Measurements from ENCODE around the gene EFHC2.
"Not testable (repeated sequence)": the region's sequence is repeated elsewhere in the genome, so short reads cannot be mapped to it uniquely, and the experiment has no call there.

Gene EFHC2

GRCh38 chrX:44291468-44292092 is 51.9 kb downstream of the EFHC2 start:
- no peak for DNase-seq (ENCODE audit: low spot score)

GRCh38 chrX:44290718-44291117 is 52.8 kb downstream of the EFHC2 start:
- DNase-seq (ENCODE audit: low spot score): no peak

GRCh38 chrX:44282753-44283152 is 60.7 kb downstream of the EFHC2 start:
- no peak for DNase-seq (ENCODE audit: low spot score)

GRCh38 chrX:44280116-44280515 is 63.4 kb downstream of the EFHC2 start:
- no peak for DNase-seq (ENCODE audit: low spot score)

GRCh38 chrX:44274096-44274495 is 69.4 kb downstream of the EFHC2 start:
- DNase-seq (ENCODE audit: low spot score): no peak

- DNase-seq (ENCODE audit: low spot score): no peak
Observed at GRCh38 chrX:44267861-44268260, 75.6 kb downstream of the EFHC2 start.

- DNase-seq (ENCODE audit: low spot score): no peak
Observed at GRCh38 chrX:44267116-44267515, 76.4 kb downstream of the EFHC2 start.

- no peak for DNase-seq (ENCODE audit: low spot score)
Observed at GRCh38 chrX:44265559-44265958, 77.9 kb downstream of the EFHC2 start.

- no peak for DNase-seq (ENCODE audit: low spot score)
Observed at GRCh38 chrX:44264936-44265335, 78.5 kb downstream of the EFHC2 start.

- DNase-seq (ENCODE audit: low spot score): no peak
Observed at GRCh38 chrX:44261286-44261685, 82.2 kb downstream of the EFHC2 start.

GRCh38 chrX:44260609-44261008 is 82.9 kb downstream of the EFHC2 start:
- DNase-seq (ENCODE audit: low spot score): no peak

GRCh38 chrX:44255742-44256141 is 87.7 kb downstream of the EFHC2 start:
- not testable (repeated sequence) for DNase-seq (ENCODE audit: low spot score)

- DNase-seq (ENCODE audit: low spot score): no peak
Observed at GRCh38 chrX:44253575-44253942, 89.9 kb downstream of the EFHC2 start.

- DNase-seq (ENCODE audit: low spot score): peak; percentile 23
Observed at GRCh38 chrX:44252688-44253574, 90.5 kb downstream of the EFHC2 start.

GRCh38 chrX:44247468-44247867 is 96.0 kb downstream of the EFHC2 start:
- no peak for DNase-seq (ENCODE audit: low spot score)

GRCh38 chrX:44246826-44247225 is 96.6 kb downstream of the EFHC2 start:
- no peak for DNase-seq (ENCODE audit: low spot score)

- DNase-seq (ENCODE audit: low spot score): no peak
Observed at GRCh38 chrX:44245733-44246132, 97.7 kb downstream of the EFHC2 start.

GRCh38 chrX:44244008-44244407 is 99.5 kb downstream of the EFHC2 start:
- DNase-seq (ENCODE audit: low spot score): no peak

- DNase-seq (ENCODE audit: low spot score): no peak
Observed at GRCh38 chrX:44241546-44241945, 101.9 kb downstream of the EFHC2 start.

- no peak for DNase-seq (ENCODE audit: low spot score)
Observed at GRCh38 chrX:44240036-44240435, 103.4 kb downstream of the EFHC2 start.

GRCh38 chrX:44239036-44239435 is 104.4 kb downstream of the EFHC2 start:
- no peak for DNase-seq (ENCODE audit: low spot score)

GRCh38 chrX:44235534-44235933 is 107.9 kb downstream of the EFHC2 start:
- no peak for DNase-seq (ENCODE audit: low spot score)

- no peak for DNase-seq (ENCODE audit: low spot score)
Observed at GRCh38 chrX:44234541-44234940, 108.9 kb downstream of the EFHC2 start.

- DNase-seq (ENCODE audit: low spot score): no peak
Observed at GRCh38 chrX:44234116-44234515, 109.4 kb downstream of the EFHC2 start.
